Mononuclear cell (primary cell): ENCODE results near the gene RNF217. TPM values are rescaled to one million over a fixed set of nuclear protein-coding genes. Genes with fewer than 3 reads are reported as not detected.

Source experiments
- H3K27me3 ChIP-seq: 2 replicates; pipeline ENCODE4 v1.6.0; 2011; ENCODE audit warnings: low read length, control low read depth; ENCODE audit not compliant: insufficient read depth
- H3K4me1 ChIP-seq: 2 replicates; pipeline ENCODE4 v1.5.1; 2011; ENCODE audit warnings: mild to moderate bottlenecking, low read length, control low read depth; ENCODE audit not compliant: insufficient read depth
- H3K4me3 ChIP-seq: 2 replicates; pipeline ENCODE4 v1.5.1; 2011; ENCODE audit warnings: mild to moderate bottlenecking, low read length, moderate library complexity
- H3K9me3 ChIP-seq: 2 replicates; pipeline ENCODE4 v1.5.1; 2011; ENCODE audit warnings: low read depth, mild to moderate bottlenecking, control low read depth, low read length
- total RNA-seq: library from RNA; depleted of rRNA; stranded (reverse); fragments of >200 nt; gene quantifications from one replicate; pipeline ENCODE4 v1.2.3, GENCODE V29; 2012

The RNF217 gene
- total RNA-seq, 1 donor = 2.0 TPM

DNA sequence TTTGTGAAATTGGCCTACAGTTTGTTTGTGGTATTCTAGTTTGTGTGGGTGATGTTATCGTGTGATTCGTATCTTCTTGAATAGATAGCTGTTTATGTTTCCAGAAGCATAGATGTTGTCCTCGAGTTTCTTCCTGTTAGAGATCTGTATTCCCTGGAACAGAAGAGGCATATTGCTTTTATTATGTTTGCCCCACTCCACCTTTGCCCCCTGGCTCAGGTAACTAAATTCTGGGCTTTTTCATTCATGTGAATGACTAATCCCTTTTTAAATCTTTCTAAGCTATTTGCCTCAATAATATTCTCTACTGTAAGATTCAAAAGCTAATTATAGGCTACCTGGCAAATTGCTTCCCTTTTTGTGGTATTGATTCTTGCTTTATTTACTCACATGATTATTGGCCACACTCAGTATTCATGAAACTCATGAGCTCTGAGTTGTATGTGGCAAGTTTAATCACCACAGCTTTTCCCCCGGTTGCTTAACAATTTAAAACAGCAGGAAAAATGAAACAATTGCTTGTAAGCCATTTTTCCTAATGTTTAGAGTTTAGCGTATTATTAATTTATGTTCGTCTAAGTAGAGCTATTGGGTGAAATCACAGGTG lies 12.6 kb downstream of the RNF217 start:
- Histone ChIP-seq H3K4me1 (no peaks in the 10 kb centered on the region), H3K27me3 (no peaks in the 10 kb centered on the region), H3K9me3 (no peaks in the 10 kb centered on the region), H3K4me3 (no peak overlapping the region)

DNA sequence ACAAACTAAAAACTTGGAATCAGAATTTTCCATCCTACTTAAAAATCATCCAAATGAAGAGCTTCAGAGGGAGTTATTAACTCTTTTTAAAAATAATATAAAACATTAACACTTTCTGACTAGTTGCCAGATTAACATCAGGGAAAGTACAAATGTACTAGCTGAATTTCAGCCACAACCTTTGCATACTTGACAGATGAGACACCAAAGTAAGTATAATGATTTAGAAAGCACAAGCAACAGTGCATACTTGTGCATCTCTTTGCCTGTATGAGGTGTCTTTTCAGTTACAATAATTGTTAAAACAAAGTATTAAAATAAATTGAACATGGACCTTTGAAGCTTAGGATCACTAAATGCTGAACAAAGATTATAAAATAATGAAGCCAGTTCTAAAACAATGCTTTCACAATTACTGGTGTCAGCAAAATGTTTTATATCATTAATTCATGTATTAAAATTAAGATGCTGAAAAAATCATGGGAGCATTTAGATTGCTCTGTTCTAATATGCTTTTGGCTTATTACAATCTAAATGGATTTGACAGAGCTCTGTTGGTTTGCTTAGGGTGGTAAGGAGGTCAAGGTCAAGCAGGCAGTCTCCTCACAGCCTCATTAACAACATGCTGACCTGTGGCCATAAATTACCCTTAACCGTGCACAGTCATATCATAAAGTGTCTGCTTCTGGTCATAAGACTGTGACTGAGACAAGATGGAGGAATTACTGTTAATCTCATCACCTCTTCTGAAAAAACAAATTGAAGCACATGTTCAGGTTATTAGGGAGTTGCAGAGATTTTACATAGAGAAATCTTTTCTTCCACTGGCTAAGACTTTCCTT lies 15.1 kb downstream of the RNF217 start:
- no peaks in the 10 kb centered on the region for H3K4me1 ChIP-seq

DNA sequence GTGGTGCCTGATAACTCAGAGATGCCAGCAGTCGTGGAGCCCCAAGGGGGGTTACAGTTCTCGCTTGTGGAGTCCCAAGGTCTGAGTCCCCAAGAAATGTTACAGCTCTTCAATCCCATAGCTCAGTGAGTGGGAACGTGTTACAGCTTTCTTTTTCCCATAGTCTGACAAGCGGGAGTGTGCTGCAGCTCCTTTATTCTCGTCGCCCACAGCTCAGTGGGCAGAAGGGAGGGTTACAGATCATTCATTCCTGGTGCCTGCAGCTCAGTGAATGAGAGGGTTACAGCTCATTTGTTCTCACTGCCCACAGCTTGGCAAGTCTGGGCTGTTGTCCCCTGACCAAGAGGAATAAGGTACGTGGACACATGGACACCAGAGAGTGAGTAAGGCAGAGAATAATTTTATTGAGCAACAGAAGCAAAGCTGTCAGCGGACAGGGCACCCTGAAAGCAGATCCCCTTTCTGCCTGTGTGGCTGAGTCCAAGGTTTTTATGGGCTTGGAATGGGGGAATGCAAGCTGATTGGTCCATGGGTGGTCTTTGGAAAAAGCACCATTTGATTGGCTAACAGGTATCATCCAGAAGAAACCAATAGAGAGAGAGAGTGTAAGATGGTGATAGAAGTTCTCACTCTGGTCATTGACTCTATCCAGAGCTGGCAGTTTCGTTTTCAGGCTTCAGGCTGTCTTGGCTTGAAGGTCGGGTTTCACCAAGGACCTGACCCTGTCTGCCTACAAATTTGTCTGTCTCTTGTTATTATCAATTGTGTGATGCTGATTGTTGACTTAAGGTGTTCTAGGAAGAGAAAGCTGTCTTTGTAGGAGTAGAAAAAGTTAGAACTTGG lies 16.4 kb downstream of the RNF217 start:
- Histone ChIP-seq H3K4me3 (no peak overlapping the region), H3K4me1 (no peaks in the 10 kb centered on the region), H3K27me3 (no peaks in the 10 kb centered on the region), H3K9me3 (no peaks in the 10 kb centered on the region)

More for the DNA sequence above, 15.1 kb downstream of the RNF217 start:
- no peak overlapping the region for H3K4me3 ChIP-seq
- H3K9me3 ChIP-seq = no peaks in the 10 kb centered on the region
- no peaks in the 10 kb centered on the region for H3K27me3 ChIP-seq

DNA sequence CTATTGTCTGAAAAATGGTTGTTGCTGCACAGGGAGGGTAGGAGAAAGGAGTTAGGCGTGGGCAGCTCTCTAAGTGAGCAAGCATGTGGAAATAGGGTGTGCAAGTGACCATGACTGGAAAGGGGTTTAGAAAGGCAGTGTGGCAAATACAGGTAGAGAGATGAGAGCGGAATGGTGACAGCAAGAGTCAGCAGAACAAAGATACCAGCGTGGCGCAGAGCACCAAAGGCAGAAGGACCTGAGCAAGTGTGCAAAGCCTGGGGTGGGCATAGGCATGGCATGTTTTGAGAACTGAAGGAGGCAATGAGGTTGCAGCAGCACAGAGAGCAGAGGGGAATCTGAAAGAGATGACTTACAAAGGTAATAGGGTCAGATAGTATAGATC lies 17.0 kb downstream of the RNF217 start:
- Histone ChIP-seq H3K9me3 (no peaks in the 10 kb centered on the region), H3K27me3 (no peaks in the 10 kb centered on the region), H3K4me3 (no peak overlapping the region), H3K4me1 (no peaks in the 10 kb centered on the region)

DNA sequence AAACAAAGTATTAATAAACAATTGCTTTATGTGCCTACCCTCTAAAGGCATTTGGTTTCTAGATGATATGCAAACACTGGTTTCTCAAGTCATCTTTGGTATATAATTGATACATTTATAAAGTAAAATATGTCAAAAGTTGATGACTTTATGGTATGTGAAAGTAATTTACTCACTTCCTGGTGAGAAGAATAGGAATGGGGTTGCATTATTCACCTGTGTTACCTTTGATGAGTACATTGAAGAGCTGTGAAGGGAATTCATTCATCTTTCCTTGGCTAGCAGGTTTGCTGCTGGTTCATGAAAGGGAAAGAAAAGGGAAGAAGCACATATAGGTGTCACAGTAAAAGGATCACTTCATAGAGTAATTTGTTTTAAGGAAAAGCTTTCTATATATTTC lies 20.4 kb downstream of the RNF217 start:
- H3K9me3 ChIP-seq = no peaks in the 10 kb centered on the region
- H3K27me3 ChIP-seq = no peaks in the 10 kb centered on the region
- H3K4me3 ChIP-seq = no peak overlapping the region
- peaks cover 6% of the 10 kb centered on the region for H3K4me1 ChIP-seq

DNA sequence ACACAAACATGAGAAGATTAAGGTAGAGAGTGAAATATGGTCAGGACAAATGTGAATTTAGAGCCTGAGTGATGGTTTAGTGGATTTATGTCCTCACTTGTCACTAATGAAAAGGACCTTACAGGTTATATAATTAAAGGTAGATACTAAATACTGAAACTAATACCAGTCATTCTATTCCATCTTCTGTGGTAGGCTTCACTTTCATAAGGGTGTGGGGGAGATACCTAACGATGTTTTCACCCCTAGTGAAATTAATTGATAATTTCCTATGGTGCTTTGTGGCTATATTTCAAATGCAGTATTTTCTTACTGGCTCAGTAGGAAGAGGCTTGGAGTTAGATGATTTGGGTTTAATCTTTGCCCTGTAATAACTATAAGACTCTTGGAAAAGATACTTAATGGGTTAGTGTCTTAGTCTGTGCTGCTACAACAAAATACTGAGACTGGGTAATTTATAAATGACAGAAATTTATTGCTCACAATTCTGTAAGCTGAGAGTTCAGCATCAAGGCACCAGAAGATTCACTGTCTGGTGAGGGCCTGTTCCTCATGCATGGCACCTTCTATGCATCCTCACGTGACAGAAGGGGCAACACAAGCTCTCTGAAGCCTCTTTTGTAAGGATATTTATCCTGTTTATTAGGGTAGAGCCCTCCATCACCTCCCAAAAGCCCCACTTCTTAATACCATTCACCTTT lies 21.3 kb downstream of the RNF217 start:
- Histone ChIP-seq H3K4me1 (peaks cover 9% of the 10 kb centered on the region), H3K9me3 (no peaks in the 10 kb centered on the region), H3K4me3 (no peak overlapping the region), H3K27me3 (no peaks in the 10 kb centered on the region)

DNA sequence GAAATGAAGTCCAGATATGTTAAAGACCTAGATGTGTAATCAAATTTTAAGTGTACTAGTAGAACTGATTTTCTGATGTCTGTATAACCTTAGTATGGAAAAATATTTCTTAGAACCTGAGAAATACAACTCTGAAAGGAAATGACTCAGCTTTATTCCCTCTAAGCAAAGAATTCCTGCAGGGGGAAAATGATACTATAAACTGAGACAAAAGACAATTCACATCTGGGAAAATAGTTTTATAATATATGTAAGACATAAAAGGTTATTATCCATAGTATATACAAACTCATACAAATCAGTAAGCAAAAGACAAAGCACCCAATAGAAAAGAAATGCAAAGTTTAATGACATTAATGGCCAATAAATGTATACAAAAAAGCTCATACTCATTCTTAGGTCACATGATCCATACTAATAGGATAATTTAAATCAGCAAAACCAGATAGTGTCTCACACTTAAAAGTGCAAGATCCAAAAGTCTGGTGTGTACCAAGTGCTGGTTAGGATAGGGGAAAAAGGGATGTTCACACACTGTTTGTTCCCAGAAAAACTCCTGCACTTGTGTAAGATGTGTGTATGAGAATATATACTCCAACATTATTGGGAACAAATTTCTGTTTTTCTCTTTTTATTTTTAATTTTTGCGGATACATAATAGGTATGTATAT lies 22.6 kb downstream of the RNF217 start:
- Histone ChIP-seq H3K9me3 (no peaks in the 10 kb centered on the region), H3K4me1 (peaks cover 9% of the 10 kb centered on the region), H3K4me3 (no peak overlapping the region), H3K27me3 (no peaks in the 10 kb centered on the region)

DNA sequence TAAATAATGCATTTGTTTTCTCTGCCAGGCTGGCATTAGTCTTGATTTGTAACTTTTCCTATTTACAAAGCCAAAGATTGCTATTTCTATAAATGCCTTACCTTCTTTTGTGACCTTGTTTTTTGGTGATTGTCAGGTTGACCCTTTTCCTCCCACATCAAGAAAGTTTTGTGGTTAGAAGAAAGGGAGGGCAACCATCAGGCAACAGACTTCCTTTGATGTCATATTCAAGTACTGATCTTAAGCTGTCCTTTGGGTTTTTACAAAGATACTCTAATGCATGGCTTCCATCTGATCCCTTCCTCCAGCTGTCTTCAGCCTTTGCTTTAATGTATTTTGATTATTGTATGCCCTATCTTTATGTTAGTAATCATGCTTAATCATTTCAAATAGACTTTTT lies 23.9 kb downstream of the RNF217 start:
- Histone ChIP-seq H3K9me3 (no peaks in the 10 kb centered on the region), H3K4me1 (peaks cover 9% of the 10 kb centered on the region), H3K27me3 (no peaks in the 10 kb centered on the region), H3K4me3 (no peak overlapping the region)

DNA sequence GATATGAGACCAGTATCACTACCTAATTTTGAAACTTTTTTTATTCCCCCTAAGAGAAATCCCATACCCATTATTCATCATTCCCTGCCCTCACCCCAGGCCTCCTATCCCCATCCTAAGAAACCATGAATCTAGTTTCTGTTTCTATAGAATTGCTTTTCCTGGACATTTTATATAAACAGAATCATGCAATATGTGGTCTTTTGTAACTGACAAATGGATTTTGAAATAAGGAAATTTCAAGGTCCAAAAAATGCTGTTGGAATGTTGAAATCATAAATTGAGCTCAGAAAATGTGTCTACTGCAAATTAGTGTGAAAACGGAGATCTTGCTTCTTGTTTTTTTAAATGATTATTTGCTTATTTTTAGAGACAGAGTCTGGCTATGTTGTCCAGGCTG lies 25.1 kb downstream of the RNF217 start:
- peaks cover 9% of the 10 kb centered on the region for H3K4me1 ChIP-seq
- no peaks in the 10 kb centered on the region for H3K9me3 ChIP-seq
- H3K4me3 ChIP-seq = no peak overlapping the region
- H3K27me3 ChIP-seq = no peaks in the 10 kb centered on the region

DNA sequence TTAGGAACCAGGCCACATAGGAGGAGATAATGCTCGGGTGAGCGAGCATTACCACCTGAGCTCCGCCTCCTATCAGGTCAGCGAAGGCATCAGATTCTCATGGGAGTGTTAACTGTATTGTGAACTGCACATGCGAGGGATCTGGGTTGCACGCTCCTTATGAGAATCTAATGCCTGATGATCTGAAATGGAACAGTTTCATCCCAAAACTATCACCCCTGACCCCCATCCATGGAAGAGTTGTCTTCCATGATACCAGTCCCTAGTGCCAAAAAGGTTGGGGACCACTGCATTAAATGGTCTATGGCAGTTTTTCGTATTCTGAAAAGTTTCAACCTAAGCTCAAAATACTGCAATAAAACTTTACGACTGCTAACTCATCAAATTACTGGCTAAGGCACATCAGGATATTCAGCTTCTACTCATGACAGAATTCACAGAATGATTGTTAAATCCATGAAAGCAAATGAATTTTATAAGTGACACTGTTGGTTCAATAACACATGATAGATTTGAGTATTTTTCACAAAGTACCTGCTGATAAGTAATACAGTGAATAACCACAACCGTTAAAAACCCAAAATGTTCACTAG lies 25.9 kb downstream of the RNF217 start:
- Histone ChIP-seq H3K4me3 (no peak overlapping the region), H3K4me1 (peaks cover 9% of the 10 kb centered on the region), H3K27me3 (no peaks in the 10 kb centered on the region), H3K9me3 (no peaks in the 10 kb centered on the region)

DNA sequence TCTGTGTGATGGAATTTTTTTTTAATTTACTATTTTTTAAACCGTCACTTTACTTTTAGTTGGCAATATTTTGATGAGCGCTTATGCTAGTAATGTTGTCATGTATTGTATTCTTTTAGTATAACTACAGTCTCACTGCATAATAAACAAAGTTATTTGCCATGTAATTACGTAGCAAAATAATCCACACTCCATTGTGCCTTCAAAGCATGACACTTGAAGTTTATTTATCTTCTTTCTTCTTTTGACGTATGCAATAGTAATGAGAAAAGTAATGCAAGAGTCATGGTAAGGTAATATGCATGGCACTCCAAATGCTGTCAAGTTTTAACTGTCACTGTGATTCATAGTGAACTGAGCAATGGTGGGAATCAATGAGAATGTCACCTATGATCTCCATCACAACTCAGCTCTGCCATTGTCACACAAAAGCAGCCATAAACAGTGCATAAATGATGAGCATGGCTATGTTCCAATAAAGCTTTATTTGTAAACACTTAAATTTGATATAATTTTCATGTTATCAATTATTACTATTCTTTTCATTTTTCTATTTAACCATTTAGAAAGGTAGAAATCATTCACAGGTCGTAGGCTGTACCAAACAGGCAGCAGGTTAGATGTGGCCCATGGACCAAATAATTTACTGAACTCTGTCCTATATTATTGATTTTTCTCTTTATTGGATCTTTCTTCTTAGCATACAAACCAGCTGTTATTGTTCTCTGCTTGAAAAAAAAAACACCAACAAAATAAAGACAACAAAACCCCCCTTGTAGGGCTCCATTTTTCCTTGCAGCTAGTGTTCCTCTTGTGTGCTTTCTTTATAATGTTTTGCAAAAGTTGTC lies 27.1 kb downstream of the RNF217 start:
- H3K4me1 ChIP-seq = peaks cover 9% of the 10 kb centered on the region
- H3K9me3 ChIP-seq = no peaks in the 10 kb centered on the region
- H3K27me3 ChIP-seq = no peaks in the 10 kb centered on the region
- H3K4me3 ChIP-seq = no peak overlapping the region

DNA sequence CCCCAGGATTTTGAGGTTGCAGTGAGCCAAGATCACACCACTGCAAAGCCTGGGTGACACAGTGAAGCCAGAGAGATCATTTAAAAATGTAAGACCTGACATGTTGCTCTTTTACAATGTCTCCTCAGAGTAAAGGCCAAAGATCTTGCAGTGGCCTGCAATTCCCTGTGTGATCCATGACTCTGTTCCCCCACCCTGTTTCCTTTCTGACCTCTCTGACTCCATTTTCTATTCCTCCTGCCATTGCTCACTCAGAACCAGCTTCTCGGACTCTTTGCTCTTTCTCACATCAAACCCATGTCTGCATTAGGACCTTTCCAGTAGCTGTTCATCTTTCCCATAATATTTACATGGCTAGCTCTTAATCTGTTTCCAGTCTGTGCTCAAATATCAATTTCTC lies 28.8 kb downstream of the RNF217 start:
- no peaks in the 10 kb centered on the region for H3K9me3 ChIP-seq
- H3K4me3 ChIP-seq = no peak overlapping the region
- no peaks in the 10 kb centered on the region for H3K27me3 ChIP-seq
- H3K4me1 ChIP-seq = peaks cover 9% of the 10 kb centered on the region

DNA sequence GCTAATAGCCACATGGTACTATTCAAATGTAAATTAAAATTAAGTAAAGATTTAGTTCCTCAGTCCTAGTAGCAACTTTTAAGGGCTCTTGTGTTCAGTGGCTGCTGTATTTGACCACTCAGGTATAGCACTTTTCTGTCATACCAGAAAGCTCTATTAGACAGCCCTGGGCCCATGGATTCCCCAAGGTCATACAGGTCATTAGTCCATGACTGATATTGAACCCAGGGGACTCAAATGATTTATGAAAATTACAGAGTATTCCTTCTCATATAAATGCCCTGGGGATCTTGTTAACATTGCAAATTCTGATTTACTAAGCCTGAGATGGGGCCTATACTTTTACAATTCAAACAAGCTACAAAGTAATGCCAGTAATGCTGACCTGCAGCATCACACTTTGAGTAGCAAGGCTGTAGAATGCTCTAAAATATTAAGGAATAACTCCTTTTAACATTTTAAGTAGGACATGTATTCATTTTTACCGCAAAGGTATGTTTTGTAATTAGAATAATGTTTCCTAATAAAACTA lies 29.6 kb downstream of the RNF217 start:
- no peak overlapping the region for H3K4me3 ChIP-seq
- peaks cover 9% of the 10 kb centered on the region for H3K4me1 ChIP-seq
- no peaks in the 10 kb centered on the region for H3K27me3 ChIP-seq
- H3K9me3 ChIP-seq = no peaks in the 10 kb centered on the region
